Measurements from ENCODE around the gene NDUFV2.

Gene NDUFV2

DNA sequence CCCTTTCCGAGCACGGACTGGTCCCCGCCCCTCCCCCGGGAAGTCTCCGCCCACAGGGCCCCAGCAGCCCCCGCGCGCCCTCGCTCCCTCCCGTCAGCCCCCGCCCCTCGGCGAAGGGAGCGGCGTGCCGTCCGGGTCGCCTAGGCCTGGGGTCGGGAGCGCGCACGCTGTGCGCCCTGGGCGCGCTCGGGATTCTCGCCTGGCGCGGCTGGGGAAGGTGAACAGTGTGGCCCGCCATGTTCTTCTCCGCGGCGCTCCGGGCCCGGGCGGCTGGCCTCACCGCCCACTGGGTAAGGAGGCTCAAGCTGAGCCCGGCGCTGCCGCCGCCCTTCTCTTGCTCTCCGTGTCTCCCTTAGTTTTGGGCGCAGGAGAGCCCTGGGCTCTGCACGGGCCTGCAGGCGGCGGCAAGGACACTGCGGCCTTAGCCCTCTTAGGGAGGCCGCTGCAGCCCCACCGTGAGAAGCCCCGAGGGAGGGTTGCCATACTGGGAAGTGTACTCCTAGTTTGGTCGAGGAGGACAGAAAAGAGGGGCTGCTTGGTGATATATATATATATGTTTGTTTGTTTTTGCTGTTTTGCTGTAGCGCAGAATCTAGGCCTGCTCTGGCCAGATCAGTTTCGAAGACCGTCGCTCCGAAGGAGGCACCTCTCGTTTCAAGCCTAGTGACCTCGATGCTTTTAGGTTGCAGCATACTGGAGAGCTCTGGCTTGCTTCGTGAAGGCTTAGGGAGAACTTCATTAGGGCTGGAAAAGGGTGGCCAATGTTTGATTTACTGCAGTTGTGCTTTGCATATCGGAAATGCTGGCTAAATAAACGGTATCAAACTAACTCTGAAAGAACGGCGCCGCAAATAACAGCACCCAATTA is at the start of gene NDUFV2:
TSS of gene NDUFV2 (plus strand) at position 192 of the 868 bp plus-strand sequence. CDS start at position 237, 45 bp downstream.
- TF ChIP-seq, protein P1, sequence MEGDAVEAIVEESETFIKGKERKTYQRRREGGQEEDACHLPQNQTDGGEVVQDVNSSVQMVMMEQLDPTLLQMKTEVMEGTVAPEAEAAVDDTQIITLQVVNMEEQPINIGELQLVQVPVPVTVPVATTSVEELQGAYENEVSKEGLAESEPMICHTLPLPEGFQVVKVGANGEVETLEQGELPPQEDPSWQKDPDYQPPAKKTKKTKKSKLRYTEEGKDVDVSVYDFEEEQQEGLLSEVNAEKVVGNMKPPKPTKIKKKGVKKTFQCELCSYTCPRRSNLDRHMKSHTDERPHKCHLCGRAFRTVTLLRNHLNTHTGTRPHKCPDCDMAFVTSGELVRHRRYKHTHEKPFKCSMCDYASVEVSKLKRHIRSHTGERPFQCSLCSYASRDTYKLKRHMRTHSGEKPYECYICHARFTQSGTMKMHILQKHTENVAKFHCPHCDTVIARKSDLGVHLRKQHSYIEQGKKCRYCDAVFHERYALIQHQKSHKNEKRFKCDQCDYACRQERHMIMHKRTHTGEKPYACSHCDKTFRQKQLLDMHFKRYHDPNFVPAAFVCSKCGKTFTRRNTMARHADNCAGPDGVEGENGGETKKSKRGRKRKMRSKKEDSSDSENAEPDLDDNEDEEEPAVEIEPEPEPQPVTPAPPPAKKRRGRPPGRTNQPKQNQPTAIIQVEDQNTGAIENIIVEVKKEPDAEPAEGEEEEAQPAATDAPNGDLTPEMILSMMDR (IDR thresholded peaks at IDR 0.05; ENCODE audit: insufficient read depth, low read depth, low read length, missing control alignments), result no peak
- DNase-seq (ENCODE audit: low read depth), result peak; percentile 97
- H3K4me3 ChIP-seq (ENCODE audit: low read length), result peak within 1 kb of the TSS; percentile 83

DNA sequence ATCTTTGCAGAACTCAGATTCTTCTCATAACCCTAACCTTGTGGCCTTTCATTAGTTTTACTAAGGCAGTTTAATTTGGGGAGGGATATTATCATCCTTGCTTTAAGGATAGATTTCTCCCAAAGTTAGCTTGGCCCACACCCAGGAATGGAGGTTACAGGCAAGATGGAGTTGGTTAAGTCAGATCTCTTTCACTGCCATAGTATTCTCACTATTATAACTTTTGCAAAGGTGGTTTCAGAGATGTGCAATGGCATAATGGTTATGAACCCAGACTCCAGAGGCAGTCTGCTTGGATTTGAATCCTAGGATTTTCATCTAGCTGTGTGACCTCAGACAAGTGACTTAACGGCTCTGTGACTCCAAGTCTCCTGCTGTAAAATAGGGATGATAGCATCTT is 48.7 kb upstream of the NDUFV2 start:
- H3K4me3 ChIP-seq (ENCODE audit: low read length), result no peak overlapping the region
- no peak for DNase-seq (ENCODE audit: low read depth)
- TF ChIP-seq, protein P1 (IDR thresholded peaks at IDR 0.05; ENCODE audit: insufficient read depth, low read depth, low read length, missing control alignments), result no peak

DNA sequence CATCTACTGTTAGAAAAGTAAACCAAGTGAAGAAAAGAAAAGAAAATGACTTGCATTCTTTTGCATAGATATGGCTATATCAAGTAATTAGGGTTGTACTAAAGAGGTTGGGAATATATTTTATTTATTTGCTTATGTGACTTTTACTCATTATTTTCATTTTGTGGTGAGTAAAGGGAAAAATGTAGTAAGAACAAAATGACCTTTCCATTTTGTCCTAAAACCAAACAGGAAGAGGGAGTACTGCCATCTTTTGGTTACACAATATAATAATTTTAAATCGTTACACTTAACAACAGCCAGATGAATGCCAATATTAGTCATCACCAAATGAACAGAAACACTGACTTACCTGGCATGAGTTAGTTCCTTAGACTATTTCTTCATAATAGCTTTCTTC is 47.3 kb upstream of the NDUFV2 start:
- TF ChIP-seq, protein P1 (IDR thresholded peaks at IDR 0.05; ENCODE audit: insufficient read depth, low read depth, low read length, missing control alignments), result peak; percentile 15
- no peak overlapping the region for H3K4me3 ChIP-seq (ENCODE audit: low read length)
- DNase-seq (ENCODE audit: low read depth), result peak; percentile 90

DNA sequence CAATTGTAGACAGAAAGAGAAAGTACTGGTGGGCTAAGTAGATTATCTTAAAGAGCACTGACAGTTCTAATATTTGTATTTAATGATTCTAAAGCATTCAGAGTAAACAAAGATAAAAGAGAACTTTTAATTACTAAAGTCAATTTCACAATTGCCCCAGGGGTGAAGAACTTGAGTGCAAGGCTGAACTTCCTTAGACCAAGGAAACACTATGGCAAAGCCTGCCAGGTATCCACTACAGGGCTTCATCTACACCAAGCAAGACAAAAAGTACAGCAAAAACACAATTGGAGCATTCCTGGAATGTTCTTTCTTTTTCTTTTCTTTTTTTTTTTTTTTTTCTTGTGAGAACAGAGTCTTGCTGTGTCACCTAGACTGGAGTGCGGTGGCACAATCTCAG is 46.9 kb upstream of the NDUFV2 start:
- H3K4me3 ChIP-seq (ENCODE audit: low read length), result no peak overlapping the region
- TF ChIP-seq, protein P1 (IDR thresholded peaks at IDR 0.05; ENCODE audit: insufficient read depth, low read depth, low read length, missing control alignments), result no peak
- DNase-seq (ENCODE audit: low read depth), result peak; percentile 63

DNA sequence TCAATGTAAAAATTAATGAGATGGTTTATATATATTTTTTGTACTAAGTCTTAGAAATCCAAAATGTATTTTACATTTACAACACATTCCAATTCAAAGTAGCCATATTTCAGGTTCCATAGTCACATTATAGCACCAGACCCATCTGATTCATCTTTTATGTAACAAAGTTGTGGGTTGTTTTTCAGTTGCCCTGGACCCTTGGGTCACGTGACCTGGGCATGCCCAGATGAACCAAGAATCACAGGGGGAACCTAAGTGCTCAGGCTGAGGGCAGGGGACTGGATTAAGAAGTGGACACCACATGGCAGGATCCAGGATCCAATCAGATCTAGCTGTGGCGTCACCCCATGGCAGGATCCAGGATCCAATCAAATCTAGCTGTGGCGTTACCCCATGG is 44.9 kb upstream of the NDUFV2 start:
- H3K4me3 ChIP-seq (ENCODE audit: low read length), result no peak overlapping the region
- no peak for DNase-seq (ENCODE audit: low read depth)
- TF ChIP-seq, protein P1 (IDR thresholded peaks at IDR 0.05; ENCODE audit: insufficient read depth, low read depth, low read length, missing control alignments), result no peak

DNA sequence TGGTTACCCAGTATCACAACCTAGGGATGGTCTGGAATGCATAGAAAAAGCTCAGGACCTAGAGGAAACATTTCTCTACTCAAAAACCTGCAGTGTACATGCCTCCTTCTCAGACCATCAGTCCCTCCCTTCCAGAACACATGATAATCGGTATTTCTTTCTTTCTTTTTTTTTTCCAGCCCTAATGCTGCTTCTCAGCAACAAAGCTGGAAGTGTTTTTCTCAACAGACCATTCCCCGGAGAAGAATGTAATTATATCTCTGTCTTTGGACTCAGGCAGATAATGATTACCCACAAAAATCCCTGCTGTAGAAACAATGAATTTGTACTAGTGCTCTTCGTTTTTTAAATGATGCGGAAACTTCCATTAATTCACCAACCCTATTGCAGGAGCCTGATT is 44.1 kb upstream of the NDUFV2 start:
- TF ChIP-seq, protein P1 (IDR thresholded peaks at IDR 0.05; ENCODE audit: insufficient read depth, low read depth, low read length, missing control alignments), result no peak
- no peak overlapping the region for H3K4me3 ChIP-seq (ENCODE audit: low read length)
- DNase-seq (ENCODE audit: low read depth), result no peak

DNA sequence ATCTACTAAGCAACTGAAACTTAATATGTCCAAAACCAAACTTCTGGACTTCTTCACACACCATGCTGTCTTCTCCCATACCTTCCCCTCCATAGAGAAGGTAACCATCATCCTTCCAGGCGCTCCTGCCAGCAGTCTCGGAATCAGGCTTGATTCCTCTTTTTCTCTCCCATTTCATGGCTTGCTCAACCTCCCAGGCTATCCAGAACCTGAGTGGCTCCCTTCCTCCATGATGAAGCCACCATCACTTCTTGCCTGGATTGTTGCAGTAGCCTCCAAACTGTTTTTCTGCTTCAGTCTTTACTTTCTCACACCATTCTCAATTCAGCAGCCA is 40.1 kb upstream of the NDUFV2 start:
- TF ChIP-seq, protein P1 (IDR thresholded peaks at IDR 0.05; ENCODE audit: insufficient read depth, low read depth, low read length, missing control alignments), result no peak
- H3K4me3 ChIP-seq (ENCODE audit: low read length), result no peak overlapping the region

More for the DNA sequence above, 40.1 kb upstream of the NDUFV2 start:
- DNase-seq (ENCODE audit: low read depth), result no peak

Measured in epithelial cell of esophagus (primary cell).